Muscle of back (tissue), 11 donors: ENCODE data around the gene CIROP. TPM values are rescaled to one million over a fixed set of nuclear protein-coding genes. Genes with fewer than 3 reads are reported as not detected.

ENCODE experiments used
- DNase-seq, 3 donors: peaks; one replicate each; pipeline versions ENCODE4 v3.0.0 to v3.0.0-alpha.2; 2013
- polyA plus RNA-seq, 10 donors: library from polyadenylated mRNA; unstranded; fragments of 120-200 nt; gene quantifications; one replicate each; pipeline ENCODE4 v1.2.1, GENCODE V29; 2013; ENCODE audit not compliant: insufficient read length in 10 of 10

The CIROP gene
- polyA plus RNA-seq, 10 donors: not detected

DNA sequence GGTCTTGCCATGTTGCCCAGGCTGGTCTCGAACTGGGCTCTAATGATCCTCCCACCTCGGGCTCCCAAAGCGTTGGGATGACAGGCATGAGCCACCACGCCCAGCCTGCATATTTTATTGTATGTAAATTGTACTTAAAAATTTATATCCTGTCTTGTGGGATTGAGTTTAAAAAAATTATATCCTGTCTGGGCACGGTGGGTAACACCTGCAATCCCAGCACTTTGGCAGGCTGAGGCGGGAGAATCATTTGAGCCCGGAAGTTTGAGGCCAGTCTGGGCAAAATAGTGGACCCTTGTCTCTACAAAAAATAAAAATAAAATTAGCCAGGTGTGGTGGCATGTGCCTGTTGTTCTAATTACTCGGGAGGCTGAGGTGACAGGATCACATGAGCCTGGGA lies 28.2 kb upstream of the CIROP start:
- DNase-seq: no peak

- DNase-seq: no peak
Measured at GRCh38 chr14:23131482-23131881, 26.7 kb upstream of the CIROP start.

GRCh38 chr14:23130871-23131270 lies 26.1 kb upstream of the CIROP start:
- no peak for DNase-seq

- no peak for DNase-seq
Measured at GRCh38 chr14:23129759-23130316, 25.0 kb upstream of the CIROP start.

GRCh38 chr14:23128969-23129758 lies 24.4 kb upstream of the CIROP start:
- no peak for DNase-seq

DNA sequence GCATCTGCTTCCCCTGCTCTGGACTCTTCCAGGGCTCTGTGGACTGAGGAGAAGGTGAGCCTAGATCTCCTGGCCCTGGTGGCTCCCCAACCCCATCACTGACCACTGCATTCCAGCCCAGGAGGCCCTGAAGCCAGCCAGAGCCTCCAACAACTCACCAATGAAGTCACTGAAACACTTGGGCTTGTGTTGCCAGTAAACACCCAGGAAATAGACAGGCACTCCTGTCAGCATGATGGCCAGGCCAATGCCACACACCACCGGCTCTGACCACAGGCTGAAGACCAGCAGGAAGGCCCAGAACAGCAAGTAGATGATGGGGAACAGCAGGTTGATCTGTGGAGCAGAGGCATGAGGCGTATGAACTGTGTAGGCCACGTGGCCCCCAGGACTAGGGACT lies 23.1 kb upstream of the CIROP start:
- DNase-seq: no peak

- DNase-seq: no peak
Measured at GRCh38 chr14:23126548-23127278, 21.9 kb upstream of the CIROP start.

DNA sequence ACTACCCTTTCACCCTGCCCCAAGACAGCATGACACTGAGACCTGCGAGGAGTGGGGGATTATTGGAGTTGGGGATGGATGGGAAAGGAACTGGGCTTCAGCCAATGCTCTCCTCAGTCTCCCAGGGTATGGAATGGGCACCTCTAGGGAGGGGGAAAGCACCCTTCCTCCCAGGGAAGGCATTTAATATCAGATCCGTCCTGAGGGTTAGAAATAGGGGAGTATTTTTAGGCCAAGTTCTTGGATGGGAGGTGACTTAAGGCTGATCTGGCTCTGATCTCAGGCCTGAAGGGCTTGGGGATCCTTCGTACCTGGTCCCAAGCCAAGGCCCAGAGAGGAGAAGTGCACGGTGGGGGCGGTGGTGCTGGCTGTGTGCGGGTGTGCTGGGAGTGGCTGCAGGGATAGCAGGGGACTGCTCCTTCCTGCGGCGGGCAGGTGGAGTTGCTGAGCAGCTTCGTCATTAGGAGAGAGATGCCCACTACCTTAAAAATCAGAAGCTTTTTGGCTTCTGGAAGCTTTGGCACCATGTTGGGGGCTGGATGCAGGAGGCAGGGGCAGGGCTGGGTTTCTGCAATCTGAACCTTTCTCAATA lies 21.2 kb upstream of the CIROP start:
- DNase-seq: no peak

- DNase-seq: no peak
Measured at GRCh38 chr14:23125011-23125410, 20.2 kb upstream of the CIROP start.

DNA sequence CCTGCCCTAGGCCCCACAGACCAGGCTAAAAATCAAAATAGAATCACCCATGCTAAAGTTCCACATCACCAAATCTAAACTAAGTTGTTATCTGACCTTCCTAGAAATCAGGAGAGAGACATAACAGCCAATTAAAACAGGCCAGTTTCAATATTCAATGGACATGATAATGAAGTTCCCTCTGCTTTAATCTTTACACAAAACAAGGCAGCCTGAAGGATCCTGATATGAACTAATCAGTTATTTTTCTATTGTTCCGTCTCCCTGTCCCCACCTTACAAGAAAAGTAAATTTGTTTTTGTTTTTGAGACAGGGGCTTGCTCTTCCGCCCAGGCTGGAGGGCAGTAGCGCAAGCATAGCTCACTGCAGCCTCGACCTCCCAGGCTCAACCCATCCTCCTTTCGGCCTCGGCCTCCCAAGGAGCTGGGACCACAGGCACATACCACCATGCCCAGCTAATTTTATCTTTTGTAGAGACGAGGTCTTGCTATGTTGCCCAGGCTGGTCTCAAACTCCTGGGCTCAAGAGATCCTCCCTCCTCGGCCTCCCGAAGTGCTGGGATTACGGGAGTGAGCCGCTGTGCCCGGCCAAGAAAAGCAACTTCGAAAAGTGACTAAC lies 19.7 kb upstream of the CIROP start:
- DNase-seq: no peak

- DNase-seq: no peak
Measured at GRCh38 chr14:23123419-23123818, 18.6 kb upstream of the CIROP start.

DNA sequence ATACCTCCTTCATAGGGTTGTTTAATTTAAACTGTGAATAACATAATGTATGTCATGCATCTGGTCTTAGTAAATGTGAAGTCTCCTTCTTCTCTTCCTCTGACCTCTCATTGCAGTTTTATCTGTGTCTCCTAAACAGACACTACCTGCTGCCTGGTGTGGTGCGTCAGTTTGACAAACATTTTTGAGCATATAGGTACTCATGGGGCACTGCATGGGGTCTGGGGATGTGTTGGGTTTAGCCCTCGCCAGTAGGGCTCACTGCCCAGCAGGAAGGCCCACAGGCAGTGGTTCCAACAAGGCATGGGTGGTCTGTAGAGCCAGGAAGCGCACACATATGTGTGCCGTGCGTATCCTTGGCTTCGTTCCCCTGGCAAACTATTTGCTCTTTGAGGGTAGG lies 17.3 kb upstream of the CIROP start:
- no peak for DNase-seq

GRCh38 chr14:23121361-23121771 lies 16.6 kb upstream of the CIROP start:
- DNase-seq: peak in 1 of 3 donors; percentile 42

DNA sequence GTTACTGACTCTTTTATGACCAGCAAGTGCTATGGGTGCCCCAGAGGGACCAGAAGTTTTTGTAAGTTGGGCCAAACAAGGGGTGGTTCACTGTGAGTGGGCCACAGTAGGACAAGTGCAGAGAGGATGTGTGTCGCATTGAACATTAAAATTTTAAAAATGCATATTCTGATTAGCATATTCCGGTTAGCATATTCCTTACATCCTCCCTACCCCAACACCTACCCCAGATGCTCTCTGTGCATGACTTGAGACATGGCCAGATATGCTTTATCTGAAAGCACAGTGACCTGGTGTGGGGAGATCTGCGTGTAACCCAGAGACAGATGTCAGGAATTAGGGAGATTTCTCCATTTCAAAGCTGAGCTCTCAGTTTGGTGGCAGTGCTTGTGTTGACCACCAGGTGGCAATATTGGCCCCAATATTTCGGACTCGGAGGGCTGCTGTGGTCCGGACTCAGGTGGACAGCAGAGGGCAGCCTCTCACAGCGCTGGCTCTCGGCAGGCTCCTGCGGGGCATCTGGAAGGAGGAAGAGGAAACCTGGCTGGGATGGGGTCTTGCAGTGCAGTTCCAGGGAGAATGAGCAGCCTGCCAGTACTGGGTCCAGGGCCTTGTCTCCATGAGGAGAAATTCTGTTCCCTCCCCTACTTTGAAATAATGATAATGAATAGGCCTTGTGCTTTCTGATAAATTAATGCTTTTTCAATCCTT lies 15.9 kb upstream of the CIROP start:
- peak; percentile 83 to 93 (median 89) for DNase-seq

GRCh38 chr14:23119363-23120327 lies 14.9 kb upstream of the CIROP start:
- peak in 1 of 3 donors; percentile 24 for DNase-seq

- no peak for DNase-seq
Measured at GRCh38 chr14:23118506-23119362, 13.9 kb upstream of the CIROP start, which contains the start of gene CEBPE. Gene CEBPE, minus strand, starts transcription at chr14:23119255. Its CDS starts 164 bp downstream, at chr14:23119091.

DNA sequence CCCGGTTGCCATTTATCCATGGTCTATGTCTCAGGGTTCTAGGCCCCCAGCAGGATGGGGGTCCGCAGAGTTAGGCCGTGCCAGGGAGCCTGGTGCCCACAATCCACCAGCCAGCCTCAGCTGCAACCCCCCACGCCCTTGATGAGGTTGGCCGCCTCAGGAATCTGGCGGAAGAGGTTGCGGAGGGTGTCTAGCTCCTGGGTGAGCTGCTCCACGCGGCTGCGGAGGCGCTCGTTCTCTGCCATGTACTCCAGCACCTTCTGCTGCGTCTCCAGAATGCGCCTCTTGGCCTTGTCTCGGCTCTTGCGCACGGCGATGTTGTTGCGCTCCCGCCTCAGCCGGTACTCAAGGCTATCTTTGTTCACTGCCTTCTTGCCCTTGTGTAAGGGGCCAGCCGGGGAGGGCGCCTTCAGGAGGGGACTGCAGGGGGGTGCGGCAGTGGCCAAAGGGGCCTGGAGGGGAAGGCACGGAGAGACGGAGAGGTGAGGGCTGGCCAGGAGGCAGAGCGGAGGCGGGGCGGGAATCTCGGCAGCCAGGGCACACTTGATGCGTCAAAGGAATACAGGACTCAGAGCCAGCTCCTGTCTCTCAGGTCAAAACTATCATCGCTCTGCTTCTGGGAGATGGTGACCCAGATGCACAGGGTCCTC lies 12.7 kb upstream of the CIROP start:
- DNase-seq: no peak

DNA sequence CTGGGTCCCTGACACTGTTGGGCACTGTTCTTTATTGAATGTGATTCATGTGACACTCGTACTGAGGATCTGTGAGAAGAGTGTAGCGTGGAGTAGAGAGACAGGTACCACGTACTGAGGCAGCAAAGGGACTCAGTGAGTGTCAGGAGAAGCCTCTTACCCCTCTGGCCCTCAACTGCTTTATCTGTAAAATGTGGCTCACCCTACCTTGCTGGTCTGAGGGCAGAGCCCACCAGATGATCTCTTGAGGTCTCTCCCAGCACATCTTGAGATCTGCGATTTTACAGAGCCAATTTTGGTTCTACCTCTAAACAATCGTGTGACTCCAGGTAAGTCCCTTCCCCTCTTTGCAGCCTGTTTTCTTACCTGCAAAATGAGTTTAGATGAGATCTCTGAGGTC lies 11.1 kb upstream of the CIROP start:
- no peak for DNase-seq
